Nephron progenitor cell (in vitro differentiated cells): ENCODE results near the gene FAM171A1.

Experiments
- DNase-seq: peaks from one replicate; pipeline ENCODE4 v3.0.0; 2021
- H3K27ac Mint-ChIP-seq: 2 replicates; pipeline ENCODE4 v1.8.0; 2021; ENCODE audit warnings: mild to moderate bottlenecking, moderate library complexity, mixed read lengths
- H3K27me3 Mint-ChIP-seq: 2 replicates; pipeline ENCODE4 v1.8.0; 2021; ENCODE audit warnings: mild to moderate bottlenecking, low read depth, mixed read lengths; ENCODE audit not compliant: poor library complexity
- H3K36me3 Mint-ChIP-seq: 2 replicates; pipeline ENCODE4 v1.8.0; 2021; ENCODE audit warnings: low read depth, mixed read lengths
- H3K4me1 Mint-ChIP-seq: 2 replicates; pipeline ENCODE4 v1.8.0; 2021; ENCODE audit warnings: mixed read lengths
- H3K4me3 Mint-ChIP-seq: 2 replicates; pipeline ENCODE4 v1.8.0; 2021; ENCODE audit warnings: mild to moderate bottlenecking, moderate library complexity, mixed read lengths
- H3K9me3 Mint-ChIP-seq: 2 replicates; pipeline ENCODE4 v1.8.0; 2021; ENCODE audit warnings: mild to moderate bottlenecking, moderate library complexity, mixed read lengths
- CTCF ChIP-seq: fragments of 200-600 bp; sonication (generic); IDR thresholded peaks from 2 replicates; pipeline ENCODE4 v1.5.0; 2021; ENCODE audit warnings: antibody characterized with exemption

Gene FAM171A1

GRCh38 chr10:15229268-15229667 is 141.8 kb downstream of the FAM171A1 start:
- no peak overlapping the region for H3K4me3 Mint-ChIP-seq
- no peak for DNase-seq

GRCh38 chr10:15228426-15228825 is 142.7 kb downstream of the FAM171A1 start:
- no peak for TF ChIP-seq CTCF
- Mint-ChIP-seq H3K4me1 (no peaks in the 10 kb centered on the region), H3K27ac (peak overlapping the region; percentile 67), H3K9me3 (peaks cover 24% of the 10 kb centered on the region), H3K4me3 (no peak overlapping the region), H3K27me3 (no peaks in the 10 kb centered on the region), H3K36me3 (peaks cover 75% of the 10 kb centered on the region)
- DNase-seq, result no peak

More at GRCh38 chr10:15229268-15229667, 141.8 kb downstream of the FAM171A1 start:
- peaks cover 20% of the 10 kb centered on the region for H3K9me3 Mint-ChIP-seq
- H3K4me1 Mint-ChIP-seq, result no peaks in the 10 kb centered on the region
- no peak overlapping the region for H3K27ac Mint-ChIP-seq
- no peak for TF ChIP-seq CTCF
- H3K27me3 Mint-ChIP-seq, result no peaks in the 10 kb centered on the region
- H3K36me3 Mint-ChIP-seq, result peaks cover 76% of the 10 kb centered on the region

- no peak for DNase-seq
- Mint-ChIP-seq H3K27ac (no peak overlapping the region), H3K9me3 (peaks cover 24% of the 10 kb centered on the region), H3K27me3 (no peaks in the 10 kb centered on the region), H3K4me1 (no peaks in the 10 kb centered on the region), H3K36me3 (peaks cover 71% of the 10 kb centered on the region), H3K4me3 (no peak overlapping the region)
- TF ChIP-seq CTCF, result no peak
Observed at GRCh38 chr10:15227611-15228372, 143.3 kb downstream of the FAM171A1 start.

GRCh38 chr10:15225511-15225910 is 145.6 kb downstream of the FAM171A1 start:
- Mint-ChIP-seq H3K4me3 (no peak overlapping the region), H3K27ac (no peak overlapping the region), H3K4me1 (no peaks in the 10 kb centered on the region), H3K9me3 (peaks cover 24% of the 10 kb centered on the region), H3K27me3 (no peaks in the 10 kb centered on the region), H3K36me3 (peaks cover 72% of the 10 kb centered on the region)
- DNase-seq, result no peak
- no peak for TF ChIP-seq CTCF

GRCh38 chr10:15224948-15225347 is 146.1 kb downstream of the FAM171A1 start:
- Mint-ChIP-seq H3K9me3 (peaks cover 24% of the 10 kb centered on the region), H3K27me3 (no peaks in the 10 kb centered on the region), H3K36me3 (peaks cover 74% of the 10 kb centered on the region), H3K27ac (peak overlapping the region; percentile 35), H3K4me1 (no peaks in the 10 kb centered on the region), H3K4me3 (no peak overlapping the region)
- TF ChIP-seq CTCF, result no peak
- no peak for DNase-seq

GRCh38 chr10:15223174-15223573 is 147.9 kb downstream of the FAM171A1 start:
- DNase-seq, result no peak
- Mint-ChIP-seq H3K36me3 (peaks cover 73% of the 10 kb centered on the region), H3K4me1 (no peaks in the 10 kb centered on the region), H3K27me3 (no peaks in the 10 kb centered on the region), H3K27ac (no peak overlapping the region), H3K4me3 (no peak overlapping the region), H3K9me3 (peaks cover 20% of the 10 kb centered on the region)
- TF ChIP-seq CTCF, result no peak
